A549 (cell line): Measurements from ENCODE around the gene DLEU7. TPM values are rescaled to one million over a fixed set of nuclear protein-coding genes. Genes with fewer than 3 reads are reported as not detected.

Experiments used
- ATAC-seq, 2 experiments: fragments of 200-7000 bp in 1 of 2; fragments of >200 bp in 1 of 2; cut with Nextera tagmentation in 1 of 2; cut with Tn5 transposase in 1 of 2; 3 replicates each; pipeline versions ENCODE4 v1.8.0 to v1.9.1; 2018 to 2020; ENCODE audit warnings: mild to moderate bottlenecking in 1 of 2, moderate library complexity in 1 of 2
- CTCF ChIA-PET: fragments of 300-600 bp; sonication (Branson Sonifier 250); formaldehyde crosslinking; extraction: SDS; loops from one replicate; lab custom pipeline; 2021; ENCODE audit warnings: antibody characterized with exemption, inconsistent platforms; lab: Yijun Ruan, JAX
- POLR2A ChIA-PET: fragments of 350-600 bp; formaldehyde crosslinking; extraction: SDS; loops from one replicate; lab custom pipeline; 2021; ENCODE audit warnings: antibody characterized with exemption, inconsistent platforms; lab: Yijun Ruan, JAX
- DNase-seq, 2 experiments: peaks; one replicate each; pipeline versions ENCODE4 v3.0.0 to v3.0.0-alpha.2; 2011 to 2016; ENCODE audit warnings: low read depth in 1 of 2, low spot score in 1 of 2
- FAIRE-seq: peaks from 2 replicates; lab custom pipeline; 2011; peaks lifted over from hg19 to GRCh38; lab: Jason Lieb, UNC
- H3K27ac ChIP-seq, 2 experiments: fragments of >200 bp; sonication (Bioruptor Twin); formaldehyde crosslinking; 3 replicates each; pipeline ENCODE4 v1.5.1; 2016 to 2017
- H3K4me1 ChIP-seq: fragments of >200 bp; sonication (Bioruptor Twin); formaldehyde crosslinking; 3 replicates; pipeline ENCODE4 v1.6.1; 2016
- H3K4me2 ChIP-seq: fragments of >200 bp; sonication (Bioruptor Twin); formaldehyde crosslinking; 3 replicates; pipeline ENCODE4 v1.6.1; 2016
- H3K4me3 ChIP-seq: fragments of >200 bp; sonication (Bioruptor Twin); formaldehyde crosslinking; 3 replicates; pipeline ENCODE4 v1.5.1; 2016
- H3K9me3 ChIP-seq: fragments of >200 bp; sonication (Bioruptor Twin); formaldehyde crosslinking; 3 replicates; pipeline ENCODE4 v1.6.1; 2016
- BCL3 ChIP-seq: fragments of >200 bp; sonication (Bioruptor Twin); formaldehyde crosslinking; IDR thresholded peaks from 3 replicates; pipeline ENCODE4 v1.6.1; 2016
- CHD2 ChIP-seq: fragments of 150-350 bp; IDR thresholded peaks from 2 replicates; pipeline ENCODE4 v1.6.1; 2014; ENCODE audit warnings: low read length; ENCODE audit not compliant: partially characterized antibody
- CHD4 ChIP-seq: fragments of 200-600 bp; sonication (generic); IDR thresholded peaks from 2 replicates; pipeline ENCODE4 v1.6.1; 2016; ENCODE audit warnings: antibody characterized with exemption, mild to moderate bottlenecking, borderline replicate concordance
- ELK1 ChIP-seq: fragments of 150-350 bp; IDR thresholded peaks from 2 replicates; pipeline ENCODE4 v1.6.1; 2014; ENCODE audit warnings: low read depth, mild to moderate bottlenecking, low read length
- EP300 ChIP-seq, 2 experiments: fragments of >200 bp; sonication (Bioruptor Twin); formaldehyde crosslinking; IDR thresholded peaks; 2 replicates in 1 of 2; 3 replicates in 1 of 2; pipeline ENCODE4 v1.6.1; 2016 to 2017
- HDAC2 ChIP-seq: fragments of 200-600 bp; sonication (generic); IDR thresholded peaks from 2 replicates; pipeline ENCODE4 v1.6.1; 2016
- HOXB13 ChIP-seq: fragments of 250-450 bp; sonication (Bioruptor Pico); IDR thresholded peaks from 2 replicates; pipeline ENCODE4 v1.5.0; 2020; ENCODE audit warnings: low read depth, mild to moderate bottlenecking, moderate library complexity
- JUN ChIP-seq, 2 experiments: fragments of >200 bp; sonication (Bioruptor Twin); formaldehyde crosslinking; IDR thresholded peaks; 2 replicates in 1 of 2; 3 replicates in 1 of 2; pipeline ENCODE4 v1.6.1; 2016 to 2017
- JUNB ChIP-seq: fragments of >200 bp; sonication (Bioruptor Twin); formaldehyde crosslinking; IDR thresholded peaks from 2 replicates; pipeline ENCODE4 v1.6.1; 2016
- KDM5A ChIP-seq: fragments of 200-600 bp; sonication (generic); IDR thresholded peaks from 2 replicates; pipeline ENCODE4 v1.6.1; 2016; ENCODE audit warnings: antibody characterized with exemption, mild to moderate bottlenecking
- MAFK ChIP-seq: fragments of 450-650 bp; IDR thresholded peaks from 2 replicates; pipeline ENCODE4 v1.6.1; 2014; ENCODE audit not compliant: partially characterized antibody
- MAZ ChIP-seq: fragments of 150-350 bp; IDR thresholded peaks from 2 replicates; pipeline ENCODE4 v1.6.1; 2014; ENCODE audit warnings: antibody characterized with exemption, low read depth, low read length, borderline replicate concordance
- NFE2L2 ChIP-seq: fragments of 150-350 bp; conservative IDR thresholded peaks from 2 replicates; pipeline ENCODE4 v1.6.1; 2014; ENCODE audit warnings: low read length
- RAD21 ChIP-seq, 2 experiments: fragments of >200 bp in 1 of 2; sonication (Bioruptor Twin) in 1 of 2; formaldehyde crosslinking in 1 of 2; IDR thresholded peaks in 1 of 2; conservative IDR thresholded peaks in 1 of 2; 2 replicates in 1 of 2; 3 replicates in 1 of 2; pipeline ENCODE4 v1.6.1; 2012 to 2018; ENCODE audit warnings: inconsistent platforms in 1 of 2
- REST ChIP-seq: fragments of 200-600 bp; sonication (generic); IDR thresholded peaks from 2 replicates; pipeline ENCODE4 v1.6.1; 2016; ENCODE audit warnings: antibody characterized with exemption, mild to moderate bottlenecking, moderate library complexity
- SMC3 ChIP-seq: fragments of >200 bp; sonication (Bioruptor Twin); formaldehyde crosslinking; IDR thresholded peaks from 3 replicates; pipeline ENCODE4 v1.6.1; 2018; ENCODE audit warnings: inconsistent platforms
- TFCP2L1 ChIP-seq: fragments of 250-450 bp; sonication (Bioruptor Pico); IDR thresholded peaks from 2 replicates; pipeline ENCODE4 v1.5.0; 2021; ENCODE audit warnings: mild to moderate bottlenecking
- ZNF302 ChIP-seq: fragments of 250-450 bp; sonication (Bioruptor Pico); IDR thresholded peaks from 2 replicates; pipeline ENCODE4 v1.9.0; 2021; ENCODE audit warnings: inconsistent platforms, mild to moderate bottlenecking, moderate library complexity
- ZSCAN20 ChIP-seq: fragments of 250-450 bp; sonication (Bioruptor Pico); IDR thresholded peaks from 2 replicates; pipeline ENCODE4 v1.8.0; 2022; ENCODE audit warnings: mild to moderate bottlenecking, moderate library complexity
- WGBS: methylation state at CpG from one replicate; pipeline ENCODE4 v1.1.6; 2017; ENCODE audit errors: missing lambda C conversion rate; 5-methylcytosine and 5-hydroxymethylcytosine counted together
- polyA plus RNA-seq, 4 experiments: library from polyadenylated mRNA; depleted of rRNA in 3 of 4; stranded (reverse); fragments of >200 nt; fragmentation: RNase III in 1 of 4; extraction: RNeasy Plus Mini Kit Qiagen cat#74134 plus additional on column Dnase treatment in 1 of 4; gene quantifications; 2 replicates in 3 of 4; 3 replicates in 1 of 4; pipeline ENCODE4 v1.2.3, GENCODE V29; 2011 to 2017

Gene DLEU7
- polyA plus RNA-seq, 2 of the 4 experiments (the other 2 are of a cell fraction) = not detected

GRCh38 chr13:50882816-50883435 lies 39.4 kb upstream of the DLEU7 start:
- DNase-seq (no peak), ATAC-seq (no peak), FAIRE-seq (no peak)
- H3K9me3 ChIP-seq = no peaks in the 10 kb centered on the region
- POLR2A ChIA-PET = no interaction called here
- H3K4me2 ChIP-seq = no peak overlapping the region
- 43% methylated on average over 5 of the region's 5 CpGs for WGBS
- no peaks in the 10 kb centered on the region for H3K4me1 ChIP-seq
- no peak for TF ChIP-seq HDAC2
- no peak for TF ChIP-seq RAD21 (conservative IDR thresholded peaks at IDR 0.05 in 1 of 2, IDR thresholded peaks at IDR 0.05 in 1 of 2)
- TF ChIP-seq BCL3 = no peak
- no peak for TF ChIP-seq ZNF302 (CRISPR knock-in tag)
- no peak for TF ChIP-seq EP300 (IDR thresholded peaks at IDR 0.05)
- TF ChIP-seq NFE2L2 = no peak
- no peak for TF ChIP-seq KDM5A
- no peak for TF ChIP-seq MAFK
- no peak for TF ChIP-seq MAZ
- no peak for TF ChIP-seq SMC3
- TF ChIP-seq TFCP2L1 (CRISPR knock-in tag) = no peak
- TF ChIP-seq ZSCAN20 (CRISPR knock-in tag) = no peak
- TF ChIP-seq JUN (IDR thresholded peaks at IDR 0.05) = no peak
- TF ChIP-seq ELK1 = no peak
- no peak for TF ChIP-seq JUNB
- no peak for TF ChIP-seq CHD2
- no peak for TF ChIP-seq CHD4
- TF ChIP-seq REST = no peak
- TF ChIP-seq HOXB13 (CRISPR knock-in tag) = no peak
- H3K27ac ChIP-seq = no peak overlapping the region
- CTCF ChIA-PET = interaction anchor here (0.7 kb wide), 1 partner anchor 1025 kb away, joined by 3 read pairs; no protein-coding TSS in a partner anchor
- no peak overlapping the region for H3K4me3 ChIP-seq

- Histone ChIP-seq H3K4me3 (no peak overlapping the region), H3K4me2 (no peak overlapping the region), H3K27ac (no peak overlapping the region), H3K9me3 (no peaks in the 10 kb centered on the region), H3K4me1 (no peaks in the 10 kb centered on the region)
- CTCF ChIA-PET = no interaction called here
- TF ChIP-seq RAD21 (conservative IDR thresholded peaks at IDR 0.05 in 1 of 2, IDR thresholded peaks at IDR 0.05 in 1 of 2) (no peak), HOXB13 (CRISPR knock-in tag) (no peak)
- POLR2A ChIA-PET = no interaction called here
- ATAC-seq = no peak
- FAIRE-seq = no peak
- no peak for DNase-seq
- 13% methylated on average over 2 of the region's 2 CpGs for WGBS
Measured at GRCh38 chr13:50873991-50874390, 30.5 kb upstream of the DLEU7 start.
